Measurements from ENCODE around the gene TMEM39B. TPM values are rescaled to one million over a fixed set of nuclear protein-coding genes. Genes with fewer than 3 reads are reported as not detected.
"Not testable (repeated sequence)": the region's sequence is repeated elsewhere in the genome, so short reads cannot be mapped to it uniquely, and the experiment has no call there.

TMEM39B gene
- total RNA-seq, 1 experiment from 2014 or later = 18.8 TPM

GRCh38 chr1:32143302-32143695 lies 70.6 kb downstream of the TMEM39B start:
- not testable (repeated sequence) for H3K4me3 Mint-ChIP-seq; H3K27ac Mint-ChIP-seq; H3K9me3 Mint-ChIP-seq; H3K4me1 Mint-ChIP-seq; DNase-seq (ENCODE audit: low spot score); H3K27me3 Mint-ChIP-seq (ENCODE audit: low read depth); ATAC-seq; H3K36me3 Mint-ChIP-seq
- CTCF ChIA-PET = interaction anchor here (1.0 to 1.2 kb wide), 2 partner anchors 55 to 70 kb away, joined by 4 to 5 read pairs; partner anchors contain the start of gene TMEM39B
- POLR2A ChIA-PET = interaction anchor here (0.5 kb wide), 1 partner anchor 854 kb away, joined by 3 read pairs; no protein-coding TSS in a partner anchor

DNA sequence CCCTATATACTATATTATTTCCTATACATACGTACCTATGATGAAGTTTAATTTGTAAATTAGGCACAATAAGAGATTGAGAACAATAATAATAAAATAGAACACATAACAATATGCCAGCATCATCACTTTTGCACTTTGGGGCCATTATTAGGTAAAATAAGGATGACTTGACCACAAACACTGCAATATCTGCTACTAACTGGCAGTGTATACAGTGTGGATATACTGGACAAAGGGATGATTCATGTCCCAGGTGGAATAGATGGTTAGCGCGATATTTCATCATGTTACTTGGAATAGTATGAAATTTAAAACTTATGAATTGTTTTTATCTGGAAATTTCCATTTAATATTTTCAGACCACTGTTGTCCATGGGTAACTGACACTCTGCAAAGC lies 71.3 kb downstream of the TMEM39B start:
- Mint-ChIP-seq H3K27ac (no peak overlapping the region), H3K36me3 (peaks cover 3% of the 10 kb centered on the region; the same call in 1 of the 2 replicates)

DNA sequence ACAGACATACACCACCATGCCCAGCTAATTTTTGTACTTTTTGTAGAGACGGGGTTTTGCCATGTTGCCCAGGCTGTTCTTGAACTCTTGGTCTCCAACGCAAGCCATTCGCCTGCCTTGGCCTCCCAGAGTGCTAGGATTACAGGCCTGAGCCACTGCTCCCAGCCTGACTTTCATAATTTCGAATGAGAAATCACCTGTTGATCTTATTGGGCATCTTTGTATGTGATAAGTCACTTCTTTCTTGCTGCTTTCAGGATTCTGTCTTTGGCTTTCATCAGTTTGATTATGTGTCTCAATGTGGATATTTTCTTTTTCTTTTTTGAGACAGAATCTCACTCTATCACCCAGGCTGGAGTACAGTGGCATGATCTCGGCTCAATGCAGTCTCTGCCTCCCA lies 75.1 kb downstream of the TMEM39B start:
- H3K36me3 Mint-ChIP-seq; H3K27me3 Mint-ChIP-seq (ENCODE audit: low read depth); CTCF ChIA-PET; ATAC-seq; H3K4me1 Mint-ChIP-seq; H3K9me3 Mint-ChIP-seq; H3K4me3 Mint-ChIP-seq; DNase-seq (ENCODE audit: low spot score); H3K27ac Mint-ChIP-seq: not testable (repeated sequence)
- POLR2A ChIA-PET = interaction anchor here (0.7 kb wide), 2 partner anchors 1005 to 1151 kb away, joined by 3 to 4 read pairs; no protein-coding TSS in a partner anchor
- TF ChIP-seq ZNF317 (CRISPR knock-in tag; IDR thresholded peaks at IDR 0.05; ENCODE audit: borderline replicate concordance, low read depth) = peak; percentile 76

More for the DNA sequence above, 71.3 kb downstream of the TMEM39B start:
- no peak for TF ChIP-seq GTF2I (CRISPR knock-in tag; conservative IDR thresholded peaks at IDR 0.05)
- TF ChIP-seq ZBTB43 (CRISPR knock-in tag; IDR thresholded peaks at IDR 0.05) = no peak
- TF ChIP-seq ZNF423 (CRISPR knock-in tag; IDR thresholded peaks at IDR 0.05) = no peak
- no peak for TF ChIP-seq ARID4B (CRISPR knock-in tag; IDR thresholded peaks at IDR 0.05; ENCODE audit: borderline replicate concordance)
- TF ChIP-seq ZNF219 (CRISPR knock-in tag; IDR thresholded peaks at IDR 0.05; ENCODE audit: borderline replicate concordance) = no peak
- TF ChIP-seq, protein P1, sequence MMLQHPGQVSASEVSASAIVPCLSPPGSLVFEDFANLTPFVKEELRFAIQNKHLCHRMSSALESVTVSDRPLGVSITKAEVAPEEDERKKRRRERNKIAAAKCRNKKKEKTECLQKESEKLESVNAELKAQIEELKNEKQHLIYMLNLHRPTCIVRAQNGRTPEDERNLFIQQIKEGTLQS (CRISPR knock-in tag; conservative IDR thresholded peaks at IDR 0.05) = no peak
- TF ChIP-seq ZSCAN18 (CRISPR knock-in tag; IDR thresholded peaks at IDR 0.05) = no peak
- DNase-seq (ENCODE audit: low spot score) = no peak
- H3K4me3 Mint-ChIP-seq = no peak overlapping the region
- ATAC-seq = no peak
- H3K9me3 Mint-ChIP-seq = no peaks in the 10 kb centered on the region
- no peaks in the 10 kb centered on the region for H3K4me1 Mint-ChIP-seq
- CTCF ChIA-PET = no interaction called here
- no peaks in the 10 kb centered on the region for H3K27me3 Mint-ChIP-seq (ENCODE audit: low read depth)
- POLR2A ChIA-PET = no interaction called here

DNA sequence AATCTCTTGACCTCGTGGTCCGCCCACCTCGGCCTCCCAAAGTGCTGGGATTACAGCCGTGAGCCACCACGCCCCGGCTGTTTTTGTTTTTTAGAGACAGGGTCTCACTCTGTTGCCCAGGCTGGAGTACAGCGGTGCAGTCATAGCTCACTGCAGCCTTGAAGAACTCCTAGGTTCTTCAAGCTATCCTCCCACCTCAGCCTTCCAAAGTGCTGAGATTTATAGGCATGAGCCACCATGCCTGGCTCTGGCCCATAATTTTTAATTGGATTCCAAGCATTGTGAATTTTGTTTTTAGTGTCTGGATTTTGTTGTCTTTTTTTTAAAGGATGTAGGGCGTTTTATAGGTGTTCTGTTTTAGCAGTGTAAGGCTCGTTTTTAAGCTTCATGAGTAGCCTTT lies 78.1 kb downstream of the TMEM39B start:
- Mint-ChIP-seq H3K4me1 (peaks cover 3% of the 10 kb centered on the region; the same call in 1 of the 2 replicates), H3K9me3 (no peaks in the 10 kb centered on the region), H3K27ac (no peak overlapping the region; the same call in 1 of the 2 replicates), H3K27me3 (ENCODE audit: low read depth) (no peaks in the 10 kb centered on the region), H3K36me3 (peaks cover 3% of the 10 kb centered on the region; the same call in 1 of the 2 replicates), H3K4me3 (no peak overlapping the region)
- ChIA-PET POLR2A (no interaction called here), CTCF (interaction anchor here (0.5 to 2.6 kb wide), 2 partner anchors 23 to 85 kb away, joined by 3 to 7 read pairs; no protein-coding TSS in a partner anchor)
- ATAC-seq = no peak
- TF ChIP-seq ZNF121 (CRISPR knock-in tag; IDR thresholded peaks at IDR 0.05) = 0 out of 2 replicates have a peak, but pooled peaks have one; percentile 53
- TF ChIP-seq ZNF232 (CRISPR knock-in tag; IDR thresholded peaks at IDR 0.05) = no peak
- TF ChIP-seq, protein P2, sequence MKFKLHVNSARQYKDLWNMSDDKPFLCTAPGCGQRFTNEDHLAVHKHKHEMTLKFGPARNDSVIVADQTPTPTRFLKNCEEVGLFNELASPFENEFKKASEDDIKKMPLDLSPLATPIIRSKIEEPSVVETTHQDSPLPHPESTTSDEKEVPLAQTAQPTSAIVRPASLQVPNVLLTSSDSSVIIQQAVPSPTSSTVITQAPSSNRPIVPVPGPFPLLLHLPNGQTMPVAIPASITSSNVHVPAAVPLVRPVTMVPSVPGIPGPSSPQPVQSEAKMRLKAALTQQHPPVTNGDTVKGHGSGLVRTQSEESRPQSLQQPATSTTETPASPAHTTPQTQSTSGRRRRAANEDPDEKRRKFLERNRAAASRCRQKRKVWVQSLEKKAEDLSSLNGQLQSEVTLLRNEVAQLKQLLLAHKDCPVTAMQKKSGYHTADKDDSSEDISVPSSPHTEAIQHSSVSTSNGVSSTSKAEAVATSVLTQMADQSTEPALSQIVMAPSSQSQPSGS (CRISPR knock-in tag; IDR thresholded peaks at IDR 0.05; ENCODE audit: borderline replicate concordance, low read depth) = no peak
- no peak for DNase-seq (ENCODE audit: low spot score)
